HG03432 (cell line): ENCODE data around the gene AMZ1.
A peak's percentile ranks its signal among the peaks of the same experiment; 100 is the strongest.
"Not testable (repeated sequence)": the region's sequence is repeated elsewhere in the genome, so short reads cannot be mapped to it uniquely, and the experiment has no call there.

Experiments
- ATAC-seq: cut with Tn5 transposase; IDR thresholded peaks from one replicate; pipeline ENCODE4 v1.9.1; 2021; ENCODE audit warnings: mild to moderate bottlenecking, moderate library complexity; ENCODE audit not compliant: unreplicated experiment

AMZ1 gene

DNA sequence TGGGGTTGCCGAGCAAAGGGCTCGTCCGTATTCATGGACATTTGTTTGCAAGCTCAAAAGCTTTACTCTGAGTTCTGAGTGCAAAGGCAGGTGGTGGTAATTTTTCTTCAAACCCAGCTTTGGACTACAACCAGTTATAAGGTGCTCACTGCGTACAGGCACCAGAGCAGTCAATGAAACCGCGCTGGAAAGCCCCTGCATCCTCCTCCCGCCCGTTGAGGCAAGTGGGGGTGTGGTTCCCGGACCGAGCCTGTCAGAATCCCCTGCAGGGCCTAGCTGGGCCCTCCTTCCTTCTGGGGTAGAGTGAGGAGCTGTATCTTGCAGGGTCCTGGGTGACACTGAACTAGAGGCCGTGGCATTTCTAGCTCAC lies 22.3 kb downstream of the AMZ1 start:
- ATAC-seq, result peak; percentile 61

DNA sequence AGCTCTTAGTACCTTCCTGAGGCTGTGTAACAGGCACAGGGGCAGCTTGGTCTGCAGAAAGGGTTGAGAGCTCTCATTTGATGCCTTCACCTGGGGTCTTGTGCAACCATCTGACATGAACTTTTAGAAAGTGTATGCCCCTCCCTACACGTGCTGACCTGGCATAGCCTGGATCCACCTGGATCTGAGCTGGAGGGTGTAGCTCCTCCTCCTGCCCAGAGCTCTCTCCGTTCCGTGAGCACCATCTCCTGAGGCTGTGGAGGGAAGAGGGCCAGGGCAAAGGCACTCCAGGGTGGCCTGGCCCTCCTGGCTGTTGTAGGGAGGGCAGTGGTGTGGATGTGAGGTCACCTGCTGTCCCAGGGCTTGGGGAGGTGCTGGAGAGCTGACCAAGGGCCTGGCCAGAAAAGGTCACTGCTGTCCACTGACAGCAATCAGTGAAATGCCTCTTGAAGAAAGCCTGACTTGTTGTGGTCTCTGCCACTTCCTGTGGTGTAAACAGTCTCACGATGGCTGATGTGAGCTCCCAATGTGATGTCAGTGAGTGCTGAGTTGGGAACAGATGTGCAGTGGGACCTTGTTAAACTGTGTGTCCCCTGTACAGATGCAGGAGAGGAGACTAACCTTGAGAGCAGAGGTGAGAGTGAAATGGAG lies 23.0 kb downstream of the AMZ1 start:
- ATAC-seq, result peak; percentile 31

DNA sequence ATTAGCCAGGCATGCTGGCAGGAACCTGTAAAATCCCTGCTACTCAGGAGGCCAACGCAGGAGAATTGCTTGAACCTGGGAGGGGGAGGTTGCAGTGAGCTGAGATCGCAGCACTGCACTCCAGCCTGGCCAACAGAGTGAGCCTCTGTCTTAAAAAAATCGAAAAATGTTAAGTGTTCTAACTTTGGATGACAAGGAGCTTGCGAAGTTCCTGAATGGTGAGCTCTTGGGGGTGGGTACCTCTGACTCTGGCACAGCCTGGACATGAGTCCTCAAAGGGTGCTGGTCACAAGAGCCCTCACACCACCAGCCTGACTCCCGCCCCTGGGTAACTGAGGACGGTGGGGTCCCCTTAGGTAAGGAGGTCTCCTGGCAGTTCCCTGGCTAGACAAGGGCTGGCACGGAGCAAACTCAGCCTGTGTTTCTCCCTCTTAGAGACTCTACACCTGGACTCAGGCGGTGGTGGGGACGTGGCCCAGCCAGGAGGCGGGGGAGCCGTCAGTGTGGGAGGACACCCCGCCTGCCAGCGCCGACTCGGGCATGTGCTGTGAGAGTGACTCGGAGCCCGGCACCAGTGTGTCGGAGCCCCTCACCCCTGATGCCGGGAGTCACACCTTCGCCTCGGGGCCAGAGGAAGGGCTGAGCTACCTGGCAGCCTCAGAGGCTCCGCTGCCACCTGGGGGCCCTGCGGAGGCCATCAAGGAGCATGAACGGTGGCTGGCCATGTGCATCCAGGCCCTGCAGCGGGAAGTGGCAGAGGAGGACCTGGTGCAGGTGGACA lies 24.1 kb downstream of the AMZ1 start:
- no peak for ATAC-seq

DNA sequence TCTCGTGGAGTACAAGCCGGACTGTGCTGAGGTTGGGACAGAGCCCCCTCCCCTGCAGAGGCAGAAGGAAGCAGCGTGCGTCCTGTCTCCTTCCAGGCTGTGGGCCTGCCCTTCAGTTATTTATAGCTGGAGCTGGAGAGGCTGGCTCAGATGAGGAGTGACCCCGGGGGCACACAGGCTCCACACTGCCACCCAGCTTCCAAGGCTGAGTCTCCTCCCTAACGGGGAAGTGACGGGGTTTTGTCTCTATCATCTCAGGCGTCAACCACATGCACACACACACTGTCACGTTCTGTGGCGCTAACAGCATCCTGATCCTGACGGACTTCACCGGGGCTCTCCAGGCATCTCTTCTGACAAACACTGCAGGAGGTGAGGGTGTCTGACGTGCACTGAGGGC lies 25.4 kb downstream of the AMZ1 start:
- ATAC-seq, result no peak

DNA sequence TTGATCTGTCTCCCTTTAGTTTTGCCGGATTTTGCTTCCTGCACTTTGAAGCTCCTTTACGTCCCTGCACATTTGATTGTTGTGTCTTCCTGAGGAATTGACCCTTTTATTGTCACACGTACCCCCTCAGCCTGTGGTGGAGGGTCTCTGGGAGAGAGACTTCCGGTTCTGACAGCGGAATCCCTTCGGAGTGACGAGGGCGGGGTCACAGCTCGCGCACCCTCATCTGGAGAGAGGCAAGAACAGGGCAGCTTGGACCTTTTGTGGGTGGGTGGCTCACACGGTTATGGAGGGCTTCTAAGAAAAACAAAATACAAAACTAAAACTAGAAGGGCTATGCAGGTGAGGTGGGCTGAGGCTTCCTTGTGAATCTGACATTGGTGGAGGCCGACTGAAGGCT lies 26.0 kb downstream of the AMZ1 start:
- no peak for ATAC-seq

DNA sequence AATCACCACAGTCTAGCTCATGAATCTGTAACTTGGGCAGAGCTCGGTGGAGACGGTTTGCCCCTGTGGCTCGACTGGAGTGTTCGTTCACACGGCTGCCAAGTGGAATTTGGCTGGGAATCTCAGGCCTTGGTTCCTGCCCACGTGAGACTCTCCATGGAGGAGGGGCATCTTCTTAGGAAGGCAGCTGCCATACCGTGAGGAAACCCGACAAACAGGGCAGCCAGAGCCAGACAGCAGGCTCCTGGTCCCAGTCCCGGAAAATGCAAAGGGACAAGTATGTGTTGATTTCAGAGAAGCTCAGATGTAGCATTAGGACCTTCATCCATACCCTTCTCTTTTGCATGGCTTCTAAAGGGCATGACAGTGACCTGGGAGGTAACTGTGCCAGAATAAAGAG lies 26.6 kb downstream of the AMZ1 start:
- no peak for ATAC-seq

DNA sequence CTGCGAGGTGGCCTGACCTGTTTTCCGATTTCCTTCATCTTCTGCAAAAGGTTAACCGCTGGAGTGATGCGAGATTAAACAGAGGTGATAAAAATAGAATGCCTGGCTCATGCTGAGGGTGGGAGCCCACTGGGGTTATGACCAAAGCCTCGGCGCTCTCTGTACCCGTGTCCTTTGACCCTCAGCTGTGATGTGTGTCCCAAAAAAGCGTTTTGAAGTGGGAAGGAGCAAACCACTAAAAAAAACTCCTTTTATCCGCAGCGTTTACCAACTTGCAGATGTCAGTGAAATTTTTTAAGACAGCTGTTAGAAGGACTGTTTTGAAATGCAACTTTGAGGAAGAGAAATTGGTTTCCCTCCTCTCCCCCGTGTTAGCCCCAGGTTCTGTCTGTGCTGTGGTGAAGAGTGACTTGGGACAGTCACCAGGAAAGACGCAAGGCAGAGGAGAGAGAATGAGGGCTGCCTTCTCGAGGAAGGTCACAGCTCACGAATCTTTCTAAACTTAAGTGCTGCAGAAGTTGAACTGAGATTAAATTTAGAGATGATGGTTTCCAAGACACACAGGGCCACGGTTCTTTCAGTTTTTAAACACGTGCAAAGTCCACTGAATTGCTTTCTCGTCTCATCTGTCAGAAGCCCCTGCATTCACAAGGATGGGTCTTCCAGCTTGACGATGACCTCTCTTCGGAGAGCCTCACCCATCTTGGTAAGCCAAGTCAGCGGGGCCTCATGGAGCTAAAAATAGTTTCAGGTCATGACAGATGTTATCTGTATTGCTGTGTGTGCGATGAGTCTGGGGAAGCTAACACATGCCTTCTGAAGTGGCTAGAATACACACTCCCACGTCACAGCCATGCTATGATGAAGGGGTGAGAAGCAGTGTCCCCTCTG lies 27.6 kb downstream of the AMZ1 start:
- no peak for ATAC-seq

DNA sequence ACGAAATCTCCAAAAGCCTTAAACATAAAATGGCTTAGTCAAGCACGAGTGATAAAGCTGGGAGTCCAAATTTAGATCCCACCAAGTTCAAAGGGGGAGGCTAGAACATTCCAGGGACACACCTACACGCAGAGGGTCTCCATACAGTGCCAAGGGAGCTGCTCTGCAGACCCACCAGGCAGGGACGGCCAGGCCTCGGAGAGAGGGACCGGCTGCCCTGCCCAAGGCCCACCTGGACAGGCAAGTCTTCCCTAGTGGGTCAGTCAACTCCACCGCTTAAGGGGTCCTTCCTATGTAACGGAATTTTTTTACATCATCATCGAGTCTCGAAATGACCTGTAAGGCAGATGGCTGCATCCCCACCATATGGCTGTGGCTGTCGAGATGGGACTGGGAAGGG lies 28.5 kb downstream of the AMZ1 start:
- no peak for ATAC-seq

DNA sequence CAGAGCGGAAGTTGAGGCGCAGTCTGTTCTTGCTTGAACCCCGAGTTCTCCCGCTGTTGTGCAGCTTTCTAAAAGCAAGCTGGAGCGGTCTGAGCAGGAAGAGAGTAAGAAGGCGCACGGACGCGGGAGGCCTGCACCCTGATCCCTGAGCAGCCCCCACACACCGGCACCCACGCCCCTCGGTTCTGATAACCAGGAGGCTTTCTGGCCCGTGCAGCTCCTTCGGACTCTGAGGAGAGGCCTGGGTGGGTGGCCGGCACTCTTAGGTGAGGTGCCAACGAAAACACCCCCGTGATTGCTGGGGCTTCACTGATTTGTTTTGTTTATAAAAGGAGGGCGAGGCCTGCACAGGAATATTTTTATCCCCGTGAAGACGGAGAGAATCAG lies 28.9 kb downstream of the AMZ1 start:
- no peak for ATAC-seq

DNA sequence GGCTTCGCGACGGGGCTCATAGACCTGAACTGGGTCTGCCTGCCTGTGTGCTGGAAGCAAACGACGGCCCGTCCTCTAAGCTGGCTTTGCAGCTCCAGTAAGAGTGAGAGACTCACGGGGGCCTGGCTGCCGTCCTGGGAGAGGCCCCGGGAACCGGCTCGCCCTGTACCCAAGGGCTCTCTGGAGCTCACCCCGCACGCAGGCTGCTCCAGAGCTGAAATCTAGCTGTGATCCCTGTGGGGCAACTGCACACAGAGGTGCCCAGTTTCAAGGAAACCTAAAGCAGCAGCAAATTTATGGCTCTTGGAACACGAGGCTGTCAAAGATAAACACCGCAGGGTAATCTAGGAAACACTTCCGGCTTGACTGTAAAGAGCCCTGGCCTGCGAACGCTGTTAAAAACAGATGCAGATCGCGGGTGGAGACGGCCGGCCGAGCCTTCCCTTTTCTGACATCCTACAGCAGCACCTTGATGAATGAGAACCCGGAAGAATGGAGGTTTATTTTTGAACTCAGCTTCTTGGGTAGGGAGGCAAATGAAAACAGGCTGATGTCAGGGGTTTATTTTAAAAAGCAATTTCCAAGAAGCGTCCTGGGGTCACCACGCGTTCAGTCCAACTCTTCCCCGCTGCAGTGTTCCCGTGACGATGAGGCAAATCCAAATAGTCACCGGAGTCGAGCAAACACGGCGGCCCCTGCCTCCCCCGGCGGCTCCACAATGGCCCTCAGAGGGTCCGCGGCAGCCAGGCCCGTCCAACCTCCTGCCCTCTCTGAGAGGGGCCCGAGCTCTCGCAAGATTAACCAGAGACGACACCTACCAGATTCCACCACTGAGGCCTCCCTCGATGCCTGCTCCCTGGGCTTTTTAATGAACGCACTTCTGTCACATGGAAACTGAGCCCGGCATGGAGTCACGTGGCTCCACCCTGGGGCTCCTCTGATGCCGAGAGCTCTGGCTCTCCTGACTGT lies 29.6 kb downstream of the AMZ1 start:
- ATAC-seq, result no peak

DNA sequence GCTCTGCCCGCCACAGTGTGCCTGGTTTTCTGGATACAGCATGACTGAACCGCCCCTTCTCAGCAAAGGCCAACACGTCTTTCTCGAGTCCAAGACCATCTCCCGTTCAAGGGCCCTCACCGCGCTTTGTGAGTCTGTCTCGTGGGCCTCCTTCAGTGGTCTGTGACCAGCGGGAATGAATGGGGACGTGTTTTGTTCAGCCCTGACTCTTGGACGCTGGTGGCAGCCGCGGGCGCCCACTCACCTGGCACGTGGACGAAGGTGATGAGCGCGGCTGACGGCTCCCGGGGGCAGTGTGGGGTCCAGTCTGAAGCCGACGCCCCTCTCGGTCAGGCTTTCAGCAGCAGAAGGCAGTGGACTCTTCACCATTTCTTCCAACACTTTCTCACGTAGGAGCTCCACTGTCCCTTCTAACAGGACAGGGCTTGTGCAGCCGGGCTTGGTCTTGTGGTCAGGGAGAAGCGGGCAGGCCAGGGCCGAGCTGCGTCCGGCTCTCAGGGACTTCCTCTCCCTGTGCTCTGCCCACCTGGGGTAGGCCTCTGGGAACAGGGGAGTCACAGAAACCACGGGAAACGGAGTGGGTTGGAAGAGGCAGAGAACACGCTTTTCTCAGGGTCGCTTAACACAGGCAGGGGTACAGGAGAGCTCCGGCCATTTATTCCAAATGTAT lies 30.4 kb downstream of the AMZ1 start:
- no peak for ATAC-seq

DNA sequence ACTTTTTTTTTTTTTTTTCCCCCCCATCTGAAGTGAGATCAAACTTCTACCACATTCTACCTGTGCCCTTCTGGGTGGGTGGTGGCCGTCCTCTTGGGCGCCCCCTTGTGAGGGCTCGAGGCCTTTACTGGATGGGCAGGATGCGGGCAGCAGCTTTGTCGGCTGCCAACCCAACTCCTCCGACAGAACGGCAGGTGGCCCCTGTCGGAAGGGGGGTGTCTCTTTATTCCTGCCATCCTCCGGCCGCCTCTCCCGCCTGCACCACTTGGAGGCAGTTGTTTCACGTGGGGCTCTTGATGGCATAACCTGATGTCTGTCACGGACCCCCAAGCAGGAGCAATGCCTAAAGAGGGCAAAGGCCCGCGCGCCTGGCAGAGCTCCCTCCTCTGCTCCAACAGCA lies 31.0 kb downstream of the AMZ1 start:
- ATAC-seq, result no peak

DNA sequence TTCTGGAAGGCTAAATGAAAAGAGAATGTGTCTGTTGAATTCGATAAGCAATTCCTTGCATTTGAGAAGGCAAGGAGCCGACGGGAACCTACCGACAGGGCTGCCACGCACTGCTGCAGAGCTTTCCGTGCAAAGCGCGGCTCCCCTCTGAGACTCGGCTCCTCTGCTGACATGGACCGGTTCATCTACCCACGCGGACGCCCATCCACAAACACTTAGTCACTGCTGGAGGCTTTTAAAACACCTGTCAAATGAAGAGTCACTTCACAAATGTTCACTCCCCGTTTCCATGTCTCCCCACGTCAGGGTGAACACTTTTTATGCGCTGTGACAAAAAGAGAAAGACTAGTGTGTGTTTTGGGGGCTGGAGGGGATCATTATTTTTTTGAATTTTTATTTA lies 32.0 kb downstream of the AMZ1 start:
- no peak for ATAC-seq

DNA sequence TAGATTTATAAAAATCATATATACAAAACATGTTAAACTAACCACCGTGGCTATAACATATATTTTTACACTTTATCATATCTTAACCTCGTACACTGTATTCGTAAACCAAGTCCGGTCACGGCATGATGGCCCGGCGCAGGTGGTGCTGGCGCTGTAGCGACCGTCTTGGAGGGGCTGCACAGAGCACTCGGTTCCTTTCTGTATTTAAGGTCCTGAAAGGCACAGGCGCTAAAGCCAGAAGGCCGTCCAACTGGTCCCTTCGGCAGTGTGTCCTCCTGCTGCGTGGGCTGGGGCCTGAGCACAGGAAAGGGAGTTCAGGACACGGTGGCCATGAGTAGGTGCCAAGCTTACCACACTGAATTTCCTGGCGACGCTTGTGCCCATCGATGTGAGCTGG lies 33.8 kb downstream of the AMZ1 start:
- ATAC-seq, result no peak

DNA sequence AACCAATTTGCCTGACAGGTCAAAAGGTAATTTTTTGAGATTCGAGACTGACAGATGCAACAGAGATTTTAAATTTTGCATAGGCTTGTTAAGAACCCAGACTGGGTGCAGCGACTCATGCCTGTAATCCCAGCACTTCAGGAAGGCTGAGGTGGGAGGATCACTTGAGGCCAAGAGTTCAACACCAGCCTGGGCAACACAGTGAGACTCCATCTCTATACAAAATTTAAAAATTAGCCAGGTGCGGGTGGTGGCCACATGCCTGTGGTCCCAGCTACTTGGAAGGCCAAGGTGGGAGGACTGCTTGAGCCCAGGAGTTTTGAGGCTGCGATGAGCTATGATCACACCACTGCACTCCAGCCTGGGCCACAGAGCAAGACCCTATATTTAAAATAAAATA lies 34.6 kb downstream of the AMZ1 start:
- no peak for ATAC-seq

DNA sequence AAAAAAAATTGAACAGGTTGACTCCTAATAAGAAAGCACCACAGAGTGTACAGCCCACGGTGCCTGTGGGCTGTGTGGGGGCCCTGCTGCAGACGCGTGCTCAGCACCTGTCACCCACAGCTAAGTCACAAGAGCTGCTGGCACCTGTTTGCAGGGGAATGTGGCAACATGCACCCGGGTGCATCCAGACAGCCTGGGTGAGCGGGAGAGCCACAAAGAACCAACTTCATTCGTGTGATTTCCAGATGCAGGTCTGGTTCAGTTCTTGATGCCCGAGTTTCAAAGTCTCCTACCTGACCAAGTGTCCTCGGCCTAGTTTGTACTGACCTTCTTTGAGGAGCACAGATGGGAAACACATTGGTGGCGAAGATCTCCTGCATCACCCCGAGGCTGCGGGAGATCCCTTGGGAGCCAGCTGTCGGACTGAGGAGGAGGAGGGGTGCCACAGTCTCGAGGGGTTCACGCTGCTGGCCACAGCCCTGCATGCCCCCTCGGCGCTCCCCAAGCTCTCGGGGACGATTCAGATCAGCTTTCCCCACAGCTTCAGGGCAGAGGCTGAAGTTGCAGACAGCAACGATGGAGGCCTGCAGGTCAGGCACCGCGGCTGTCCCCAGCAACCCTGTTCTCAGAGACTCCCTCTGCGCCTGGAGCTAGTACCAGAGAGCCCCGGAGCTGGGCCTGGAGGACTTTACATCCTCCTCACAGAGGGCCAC lies 35.3 kb downstream of the AMZ1 start:
- no peak for ATAC-seq

DNA sequence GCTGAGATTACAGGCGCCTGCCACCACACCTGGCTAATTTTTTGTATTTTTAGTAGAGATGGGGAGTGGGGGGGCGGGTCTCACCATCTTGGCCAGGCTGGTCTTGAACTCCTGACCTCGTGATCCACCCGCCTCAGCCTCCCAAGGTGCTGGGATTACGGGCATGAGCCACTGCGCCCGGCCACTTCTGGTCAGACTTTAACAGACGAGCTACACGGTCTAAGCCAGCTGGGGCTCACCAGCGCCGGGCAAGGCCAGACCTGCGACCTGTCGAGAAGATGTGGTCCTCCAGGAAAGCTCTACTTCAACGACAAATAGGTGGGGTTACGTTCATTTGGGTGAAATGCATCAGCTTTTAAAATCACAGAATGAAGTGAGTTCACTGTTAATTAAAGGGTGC lies 36.0 kb downstream of the AMZ1 start:
- ATAC-seq, result not testable (repeated sequence)

DNA sequence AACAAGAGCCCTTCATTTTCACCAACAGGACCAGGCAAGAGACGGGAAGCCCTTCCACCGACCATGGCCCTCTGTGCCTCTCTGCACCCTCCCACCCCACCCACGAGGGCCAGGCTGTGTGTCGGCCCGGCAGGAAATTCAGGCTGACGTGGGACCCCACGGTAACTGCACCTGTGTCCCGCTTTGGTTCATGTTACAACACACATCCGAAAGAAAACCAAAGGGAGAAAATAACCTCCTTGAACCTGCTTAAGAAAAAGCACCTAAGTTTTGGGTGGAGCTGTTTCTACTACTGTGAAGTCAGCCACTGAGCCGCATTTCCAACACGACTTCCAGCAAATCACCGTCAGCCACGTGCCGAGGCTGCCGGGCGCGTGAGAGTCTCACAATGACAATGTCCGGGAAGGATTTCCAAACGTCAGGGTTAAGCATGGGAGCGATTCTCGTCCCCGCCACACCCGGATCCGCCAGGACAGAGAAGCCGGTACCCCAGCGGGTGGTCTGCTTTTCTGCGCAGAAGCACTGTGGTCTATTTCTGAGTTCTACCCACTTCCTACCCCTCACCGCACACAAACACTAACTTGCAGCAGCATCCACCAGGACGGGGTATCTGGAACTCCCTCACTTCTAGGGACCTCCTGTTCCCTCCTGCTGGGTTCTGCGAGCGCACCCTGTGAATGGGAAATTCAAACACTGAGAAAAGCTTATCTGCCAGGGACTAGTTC lies 36.6 kb downstream of the AMZ1 start:
- no peak for ATAC-seq
